HG03135 (cell line): ENCODE results near the gene RPL41.
"Not testable (repeated sequence)": the region's sequence is repeated elsewhere in the genome, so short reads cannot be mapped to it uniquely, and the experiment has no call there.

Experiments
- ATAC-seq: cut with Tn5 transposase; IDR thresholded peaks from one replicate; pipeline ENCODE4 v1.9.1; 2021; ENCODE audit warnings: mild to moderate bottlenecking, moderate library complexity; ENCODE audit not compliant: unreplicated experiment

Gene RPL41

DNA sequence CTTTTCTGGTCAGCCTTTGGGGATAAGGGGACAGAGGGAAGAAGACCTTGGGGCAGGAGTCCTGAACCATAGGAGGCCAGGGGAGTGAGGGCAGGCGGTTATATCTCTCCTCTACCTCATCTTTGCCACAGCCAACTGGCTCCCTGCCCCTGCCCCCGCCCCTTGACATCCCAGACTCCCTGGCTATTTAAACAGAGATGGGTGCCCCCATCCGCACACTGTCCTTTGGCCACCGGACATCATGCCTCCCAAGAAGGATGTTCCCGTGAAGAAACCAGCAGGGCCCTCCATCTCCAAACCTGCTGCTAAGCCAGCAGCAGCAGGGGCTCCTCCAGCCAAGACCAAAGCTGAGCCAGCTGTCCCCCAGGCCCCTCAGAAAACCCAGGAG, 37.2 kb downstream of the RPL41 start:
- ATAC-seq = no peak

DNA sequence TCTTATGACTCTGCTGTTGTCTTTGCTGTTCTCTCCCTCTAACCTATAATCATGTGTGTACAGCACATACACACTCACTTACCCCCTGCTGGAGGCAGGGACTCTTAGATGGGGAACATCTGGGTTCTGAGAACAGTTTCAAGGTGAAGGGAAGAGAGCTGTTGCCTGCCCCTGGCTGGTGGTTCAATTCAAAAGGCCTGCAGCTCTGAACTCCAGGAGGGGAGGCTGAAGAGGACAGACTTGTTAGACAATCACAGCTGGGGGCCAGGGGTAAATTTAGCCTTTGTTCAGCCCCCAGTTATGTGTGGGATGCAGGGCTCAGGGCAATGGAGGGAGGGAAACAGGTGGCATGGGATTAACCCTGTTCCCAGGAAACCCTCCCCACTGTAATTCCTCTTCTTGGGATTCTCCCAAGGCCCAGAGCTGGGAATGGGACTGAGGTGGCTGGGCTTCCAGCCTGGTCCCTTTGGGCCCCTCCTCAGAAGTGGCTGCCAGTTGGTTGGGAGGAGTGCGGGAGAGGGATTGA, 37.9 kb downstream of the RPL41 start:
- ATAC-seq = no peak

DNA sequence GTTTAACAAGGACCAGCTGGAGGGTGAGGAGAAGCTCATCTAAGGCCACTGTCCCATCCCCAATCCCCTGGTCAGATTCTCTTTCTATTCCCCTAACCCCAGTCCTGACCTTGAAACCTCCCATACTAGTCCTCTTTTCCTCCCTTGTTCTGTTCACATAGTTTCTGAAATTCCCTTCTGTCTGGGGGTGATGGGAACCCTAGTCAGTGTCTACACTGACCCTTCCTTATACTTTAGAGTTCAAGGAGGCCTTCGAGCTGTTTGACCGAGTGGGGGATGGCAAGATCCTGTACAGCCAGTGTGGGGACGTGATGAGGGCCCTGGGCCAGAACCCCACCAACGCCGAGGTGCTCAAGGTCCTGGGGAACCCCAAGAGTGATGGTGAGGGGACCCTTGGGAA, 38.4 kb downstream of the RPL41 start:
- ATAC-seq = no peak

DNA sequence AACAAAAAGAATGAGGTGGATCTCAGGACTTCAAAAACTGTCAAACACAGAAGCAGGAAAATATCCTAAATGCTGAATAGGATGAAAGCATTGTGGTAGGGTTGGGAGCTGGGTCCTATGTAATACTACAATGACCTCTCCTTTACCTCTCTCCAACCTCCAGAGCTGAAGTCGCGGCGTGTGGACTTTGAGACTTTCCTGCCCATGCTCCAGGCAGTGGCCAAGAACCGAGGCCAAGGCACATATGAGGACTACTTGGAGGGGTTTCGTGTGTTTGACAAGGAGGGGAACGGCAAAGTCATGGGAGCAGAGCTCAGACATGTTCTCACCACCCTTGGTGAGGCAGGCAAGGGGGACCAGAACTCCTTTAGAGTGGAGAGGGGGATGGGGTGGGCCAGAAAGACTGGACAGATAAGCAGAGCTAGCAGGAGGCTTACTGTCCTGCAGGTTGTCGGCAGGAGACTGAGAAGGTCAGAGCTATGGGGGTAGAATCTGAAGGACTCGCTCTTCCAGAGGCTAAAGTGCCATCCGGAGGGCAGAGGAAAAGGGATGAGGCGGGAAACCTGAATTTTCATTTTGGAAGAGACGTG, 38.9 kb downstream of the RPL41 start:
- no peak for ATAC-seq

DNA sequence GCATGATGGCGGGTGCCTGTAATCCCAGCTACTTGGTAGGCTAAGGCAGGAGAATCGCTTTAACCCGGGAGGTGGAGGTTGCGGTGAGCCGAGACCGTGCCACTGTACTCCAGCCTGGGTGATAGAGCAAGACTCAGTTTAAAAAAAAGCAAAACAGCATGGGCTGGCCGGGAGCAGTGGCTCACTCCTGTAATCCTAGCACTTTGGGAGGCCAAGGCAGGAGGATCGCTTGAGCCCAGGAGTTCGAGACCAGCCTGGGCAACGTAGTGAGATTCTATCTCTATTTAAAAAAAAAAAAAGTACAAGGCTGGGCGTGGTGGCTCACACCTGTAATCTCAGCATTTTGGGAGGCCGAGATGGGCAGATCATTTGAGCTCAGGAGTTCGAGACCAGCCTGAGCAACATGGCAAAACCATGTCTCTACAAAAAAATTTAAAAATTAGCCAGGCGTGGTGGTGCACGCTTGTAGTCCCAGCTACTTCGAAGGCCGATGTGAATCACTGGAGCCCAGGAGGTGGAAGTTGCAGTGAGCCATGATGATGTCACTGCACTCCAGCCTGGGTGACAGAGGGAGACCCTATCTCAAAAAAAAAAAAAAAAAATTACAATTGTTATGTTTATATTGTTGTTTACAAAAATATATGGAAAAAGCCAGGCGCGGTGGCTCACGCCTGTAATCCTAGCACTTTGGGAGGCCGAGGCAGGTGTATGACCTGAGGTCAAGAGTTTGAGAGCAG, 40.2 kb downstream of the RPL41 start:
- not testable (repeated sequence) for ATAC-seq

DNA sequence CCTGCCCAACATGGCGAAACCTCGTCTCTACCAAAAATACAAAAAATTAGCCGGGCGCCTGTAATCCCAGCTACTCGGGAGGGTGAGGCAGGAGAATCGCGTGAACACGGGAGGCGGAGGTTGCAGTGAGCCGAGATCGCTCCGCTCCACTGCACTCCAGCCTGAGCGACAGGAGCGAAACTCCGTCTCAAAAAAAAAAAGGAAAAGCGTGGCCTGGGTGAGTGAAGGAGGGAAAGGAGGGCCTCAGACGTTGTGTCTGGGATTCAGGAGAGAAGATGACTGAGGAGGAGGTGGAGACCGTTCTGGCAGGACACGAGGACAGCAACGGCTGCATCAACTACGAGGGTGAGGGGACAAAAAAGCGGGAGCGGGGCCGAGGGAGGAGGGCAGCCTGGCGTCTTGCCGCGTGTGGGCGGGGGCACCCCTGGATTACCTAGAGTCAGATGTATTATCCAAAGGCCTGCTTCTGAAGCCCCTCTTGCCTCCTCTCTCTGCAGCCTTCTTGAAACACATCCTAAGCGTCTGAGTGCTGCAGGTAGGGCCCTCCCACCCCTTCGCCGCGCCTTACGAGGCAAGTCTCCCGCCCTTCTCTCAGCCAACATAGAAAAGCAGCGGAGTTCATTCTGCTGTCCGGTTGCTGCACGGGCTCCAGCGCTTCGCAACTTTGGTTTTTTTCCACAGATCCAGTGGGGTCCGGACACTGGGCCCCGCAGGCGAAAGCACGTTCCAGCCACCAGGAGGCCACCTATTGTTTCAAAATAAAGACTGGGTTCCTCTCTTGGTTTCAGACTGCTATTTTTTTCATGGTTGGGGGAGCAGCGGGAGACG, 41.0 kb downstream of the RPL41 start:
- ATAC-seq = peak; percentile 27

DNA sequence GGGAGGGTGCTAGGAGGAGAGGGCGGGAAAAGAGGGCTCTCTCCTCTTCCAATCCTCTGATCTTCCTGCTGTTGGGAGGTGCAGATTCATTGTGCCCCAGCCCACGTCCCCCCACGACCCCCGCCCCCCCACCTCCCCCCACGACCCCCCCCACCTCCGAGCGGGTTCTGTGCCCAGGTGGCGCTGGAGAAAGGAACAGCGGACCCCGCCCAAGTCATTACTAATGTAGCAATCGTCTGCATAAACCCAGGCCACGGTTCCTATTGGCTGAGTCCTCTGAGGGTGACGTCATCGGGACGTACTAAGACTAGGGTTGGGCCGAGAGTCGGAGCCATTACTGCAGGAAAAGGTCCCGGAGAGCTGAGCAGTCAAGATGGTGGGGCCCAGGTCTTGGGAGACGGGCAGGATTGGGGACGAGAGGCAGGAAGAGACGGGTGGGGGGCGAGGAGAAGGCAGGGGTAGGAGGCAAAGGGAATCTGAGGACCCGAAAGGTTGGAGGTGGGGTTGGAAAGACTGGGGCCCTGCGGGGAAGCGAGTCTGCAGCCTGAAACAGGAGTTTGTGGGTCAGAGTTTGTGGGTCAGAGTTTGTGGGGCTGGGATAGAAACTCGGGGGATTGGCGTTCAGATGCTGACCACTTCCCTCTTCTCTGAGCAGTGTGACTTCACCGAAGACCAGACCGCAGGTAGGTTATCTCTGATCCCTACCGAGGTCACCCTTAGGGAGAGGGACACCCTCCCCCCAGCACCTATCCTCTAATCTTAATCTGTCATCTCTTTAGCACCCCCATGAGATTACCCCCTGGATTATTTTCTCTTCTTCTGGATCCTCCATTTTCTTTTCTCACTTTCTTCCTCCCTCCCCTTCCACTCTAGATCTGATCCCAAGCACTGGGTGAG, 41.8 kb downstream of the RPL41 start, which contains the start of gene MYL6:
TSS of gene MYL6 (plus strand) at position 331 of the 897 bp plus-strand sequence. CDS start at position 374, 43 bp downstream.
- ATAC-seq = peak; percentile 81

DNA sequence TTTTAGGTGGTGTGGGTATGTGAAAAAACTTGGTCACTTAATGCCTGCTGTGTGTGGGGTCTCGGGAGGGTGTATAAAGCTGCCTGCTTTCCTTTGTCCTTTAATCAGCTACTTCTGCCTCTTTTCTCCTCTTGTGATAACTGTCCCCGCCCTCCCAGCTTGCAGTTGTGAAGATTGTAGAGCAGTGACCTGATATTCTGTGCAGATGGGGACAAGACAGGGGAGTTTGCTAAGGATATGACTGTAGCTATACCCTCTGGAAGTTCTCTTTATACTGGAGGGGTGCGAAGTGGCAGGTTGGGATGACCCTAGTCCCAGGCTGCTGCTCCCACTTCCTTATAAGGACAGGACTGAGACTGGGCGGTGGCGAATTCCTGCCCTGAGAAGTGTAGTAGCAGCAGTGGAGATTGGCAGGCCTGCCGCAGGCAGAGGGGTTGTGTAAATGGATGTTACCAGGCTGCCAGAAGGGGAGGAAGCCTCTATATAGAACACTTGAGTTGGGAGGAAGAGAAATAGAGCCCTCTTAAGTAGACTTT, 42.6 kb downstream of the RPL41 start:
- ATAC-seq = no peak

DNA sequence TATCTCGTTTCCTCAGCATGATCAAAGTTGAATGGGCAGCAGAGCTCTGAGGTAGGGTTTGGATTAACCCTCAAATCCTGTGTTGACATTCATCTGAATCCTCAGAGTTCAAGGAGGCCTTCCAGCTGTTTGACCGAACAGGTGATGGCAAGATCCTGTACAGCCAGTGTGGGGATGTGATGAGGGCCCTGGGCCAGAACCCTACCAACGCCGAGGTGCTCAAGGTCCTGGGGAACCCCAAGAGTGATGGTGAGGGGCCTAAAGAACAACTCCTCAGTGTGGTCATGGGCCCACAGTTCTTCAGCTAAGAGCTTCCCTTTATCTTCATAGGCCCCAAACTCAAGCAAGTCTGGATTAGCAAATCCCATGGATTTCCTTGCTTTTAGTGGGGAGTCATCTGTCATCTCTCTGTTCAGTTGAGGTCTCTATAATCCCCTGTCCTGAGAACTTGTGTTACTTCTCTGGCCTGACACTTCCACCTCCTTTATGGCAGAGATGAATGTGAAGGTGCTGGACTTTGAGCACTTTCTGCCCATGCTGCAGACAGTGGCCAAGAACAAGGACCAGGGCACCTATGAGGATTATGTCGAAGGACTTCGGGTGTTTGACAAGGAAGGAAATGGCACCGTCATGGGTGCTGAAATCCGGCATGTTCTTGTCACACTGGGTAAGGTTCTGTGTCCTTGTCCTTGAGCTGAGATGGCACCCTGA, 43.2 kb downstream of the RPL41 start:
- ATAC-seq = no peak

DNA sequence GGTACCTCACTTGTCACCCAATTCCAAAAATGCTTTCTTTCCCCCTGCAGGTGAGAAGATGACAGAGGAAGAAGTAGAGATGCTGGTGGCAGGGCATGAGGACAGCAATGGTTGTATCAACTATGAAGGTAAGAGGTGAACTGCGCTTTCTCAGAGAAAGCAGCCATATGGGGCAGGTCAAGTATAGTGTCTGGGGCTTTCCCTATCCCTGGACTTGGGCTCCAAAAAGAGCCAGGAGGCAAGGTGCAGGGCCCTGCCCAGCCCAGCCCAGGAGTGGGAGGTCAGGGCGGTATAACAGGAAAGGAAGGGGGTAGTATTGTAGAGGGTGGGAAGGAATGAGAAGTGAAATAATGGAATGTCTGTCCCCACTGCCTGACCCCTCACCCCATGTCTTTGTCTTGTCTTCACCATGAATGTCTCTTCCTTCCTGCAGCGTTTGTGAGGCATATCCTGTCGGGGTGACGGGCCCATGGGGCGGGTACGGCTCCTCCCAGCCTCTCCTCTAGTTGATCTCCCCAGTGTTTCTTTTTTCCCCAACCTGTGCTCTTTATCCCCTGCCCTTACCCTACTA, 43.8 kb downstream of the RPL41 start:
- no peak for ATAC-seq

DNA sequence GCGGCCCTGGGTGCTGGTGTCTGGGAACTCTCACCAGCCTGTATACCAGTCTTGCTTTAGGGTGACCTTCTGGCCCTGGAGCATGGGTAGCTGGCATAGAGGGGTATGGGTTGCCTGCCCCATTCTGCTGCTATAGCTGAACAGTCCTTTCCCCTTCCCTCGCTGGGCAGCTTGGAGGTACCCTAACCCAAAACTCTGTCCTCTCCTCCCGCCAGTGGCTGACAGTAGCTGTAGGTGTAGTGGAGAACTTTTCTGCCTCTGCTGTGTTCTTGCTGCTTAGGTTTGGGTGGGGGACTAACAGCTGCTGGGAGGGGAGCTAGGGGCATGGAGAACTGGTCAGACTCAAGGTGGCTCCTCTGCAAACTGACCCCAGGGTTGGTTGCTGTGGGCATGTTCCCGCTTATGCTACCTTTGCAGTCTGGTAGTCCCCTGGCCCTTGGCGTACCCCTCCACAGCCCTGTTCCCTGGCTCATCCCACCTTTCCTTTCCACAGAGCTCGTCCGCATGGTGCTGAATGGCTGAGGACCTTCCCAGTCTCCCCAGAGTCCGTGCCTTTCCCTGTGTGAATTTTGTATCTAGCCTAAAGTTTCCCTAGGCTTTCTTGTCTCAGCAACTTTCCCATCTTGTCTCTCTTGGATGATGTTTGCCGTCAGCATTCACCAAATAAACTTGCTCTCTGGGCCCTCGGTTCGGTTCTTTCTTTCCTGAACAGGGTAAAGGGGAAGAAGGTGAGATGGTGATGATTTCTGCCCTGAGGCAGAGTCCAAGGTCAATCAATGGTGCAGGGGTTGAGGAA, 44.7 kb downstream of the RPL41 start:
- no peak for ATAC-seq

DNA sequence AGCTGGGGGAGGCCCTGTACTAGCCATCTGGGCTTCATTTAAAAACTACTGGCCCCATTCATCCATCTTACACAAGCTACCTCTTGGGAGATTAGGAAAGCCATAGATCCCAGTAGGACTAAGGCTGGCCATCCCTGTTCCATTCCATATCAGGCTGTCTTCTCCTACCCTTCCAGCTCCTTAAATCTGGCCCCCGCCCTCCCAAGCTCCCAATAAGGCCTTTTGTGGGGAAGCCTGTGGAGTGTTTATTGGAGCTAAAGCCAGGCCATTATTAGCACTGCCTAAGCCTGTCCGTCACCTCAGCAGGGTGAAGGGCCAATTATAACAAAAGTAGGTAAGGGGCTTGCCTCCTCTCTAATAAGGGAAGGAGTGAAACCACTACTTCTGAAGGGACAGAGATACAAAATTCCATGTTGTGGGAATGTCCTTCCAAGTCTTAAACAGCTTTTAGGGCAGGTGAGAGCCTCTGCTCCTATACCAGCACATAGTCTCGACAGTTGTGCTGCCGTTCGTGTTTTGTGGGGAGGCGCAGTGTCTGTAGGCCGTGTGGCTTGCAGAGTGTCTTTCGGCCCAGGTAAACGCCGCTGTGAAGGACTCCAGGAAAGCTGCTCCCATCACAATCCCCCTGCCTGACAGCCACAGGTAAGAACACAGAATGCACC, 45.4 kb downstream of the RPL41 start:
- ATAC-seq = no peak

DNA sequence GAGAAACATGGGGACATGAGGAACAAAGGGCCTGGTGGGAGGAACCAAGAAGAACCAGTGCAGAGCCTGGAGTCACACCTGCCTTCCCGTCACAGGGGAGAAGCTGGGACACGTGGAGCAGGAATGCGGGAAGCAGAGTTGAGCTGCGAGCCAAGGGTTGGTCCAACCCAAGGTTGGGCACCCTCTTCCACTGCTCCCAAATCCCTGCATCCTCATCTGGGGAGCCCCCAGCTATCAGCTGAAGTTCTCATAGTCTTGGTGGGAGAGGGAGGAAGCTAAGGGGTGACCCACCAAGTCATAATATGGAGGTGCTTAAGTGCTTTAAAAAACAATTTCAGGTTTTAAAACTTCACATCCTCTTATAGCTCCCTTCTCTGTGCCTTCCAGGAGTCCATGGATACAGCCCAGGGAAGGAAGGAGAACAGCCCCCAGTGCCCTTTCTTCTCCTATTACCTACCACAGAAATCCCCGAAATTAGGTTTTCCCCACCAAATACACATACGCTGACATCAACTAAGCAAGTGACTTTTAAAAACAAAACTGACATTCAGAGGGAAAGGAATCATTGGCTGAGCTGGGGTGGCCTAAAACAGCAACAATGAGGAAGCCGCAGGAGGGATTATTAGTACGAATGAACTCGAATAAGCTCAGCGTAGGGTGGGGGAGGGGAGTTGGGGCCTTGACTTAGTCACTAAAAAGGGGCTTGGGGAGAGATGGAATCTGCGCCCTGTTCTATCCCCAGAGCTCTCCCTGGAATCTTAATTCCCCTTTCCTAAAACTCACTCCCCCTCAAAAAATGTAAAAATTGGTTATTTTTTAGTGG, 46.2 kb downstream of the RPL41 start:
- ATAC-seq = no peak

DNA sequence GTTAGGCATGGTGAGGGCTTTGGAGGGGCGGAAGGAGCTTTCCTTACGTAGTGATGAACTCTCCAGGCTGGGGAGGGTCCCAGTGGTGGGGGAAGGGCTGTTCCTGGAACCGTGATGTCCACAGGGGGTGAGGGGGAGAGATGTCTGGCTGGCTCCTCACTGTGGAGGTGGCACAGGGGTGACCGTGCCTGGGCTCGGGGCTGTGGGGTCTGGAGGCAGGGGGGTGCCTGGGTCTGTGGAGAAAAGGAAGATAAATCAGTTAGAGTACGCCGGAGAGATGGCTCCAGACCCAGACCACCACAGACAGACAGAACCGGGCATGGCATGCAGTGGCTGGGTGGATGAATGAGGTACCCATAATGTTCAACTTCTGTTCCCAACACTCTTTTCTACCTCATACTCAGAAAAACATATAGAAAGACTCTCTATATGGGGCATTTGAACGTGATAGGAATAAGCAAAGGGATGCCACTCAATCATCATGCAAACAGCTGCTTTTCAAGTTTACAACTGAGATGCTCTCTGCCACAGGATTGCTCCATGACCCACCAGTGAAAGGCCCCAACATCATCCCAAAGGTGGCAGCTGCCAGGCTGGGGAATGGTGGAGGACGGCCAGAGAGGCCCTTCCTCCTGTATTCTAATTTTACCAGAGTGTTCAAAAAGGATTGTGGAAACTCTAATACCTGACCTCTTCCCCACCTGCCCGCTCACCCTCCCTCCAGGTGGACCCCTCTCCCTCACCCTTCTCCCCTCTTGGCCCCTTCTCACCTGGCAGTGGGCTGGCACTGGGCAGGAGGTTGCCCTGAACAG, 47.3 kb downstream of the RPL41 start:
- ATAC-seq = no peak

DNA sequence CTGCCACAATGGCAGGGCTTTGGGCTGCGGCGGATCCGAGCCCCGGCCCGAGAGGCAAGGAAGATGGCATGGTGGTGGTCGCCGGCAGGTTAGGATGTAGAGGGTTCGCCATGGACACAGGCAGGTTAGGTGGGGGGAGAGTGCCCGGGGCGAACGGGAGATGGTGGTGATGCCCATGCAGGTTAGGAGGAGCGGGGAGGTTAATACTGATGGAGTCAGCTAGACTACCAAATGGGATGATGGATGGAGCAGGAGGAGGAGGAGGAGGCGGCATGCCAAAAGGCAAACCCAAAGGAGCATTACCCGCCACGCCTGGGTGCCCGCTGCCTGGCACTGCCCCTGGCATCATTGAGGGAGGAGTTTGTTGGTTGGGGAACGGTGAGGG, 47.9 kb downstream of the RPL41 start:
- ATAC-seq = no peak

DNA sequence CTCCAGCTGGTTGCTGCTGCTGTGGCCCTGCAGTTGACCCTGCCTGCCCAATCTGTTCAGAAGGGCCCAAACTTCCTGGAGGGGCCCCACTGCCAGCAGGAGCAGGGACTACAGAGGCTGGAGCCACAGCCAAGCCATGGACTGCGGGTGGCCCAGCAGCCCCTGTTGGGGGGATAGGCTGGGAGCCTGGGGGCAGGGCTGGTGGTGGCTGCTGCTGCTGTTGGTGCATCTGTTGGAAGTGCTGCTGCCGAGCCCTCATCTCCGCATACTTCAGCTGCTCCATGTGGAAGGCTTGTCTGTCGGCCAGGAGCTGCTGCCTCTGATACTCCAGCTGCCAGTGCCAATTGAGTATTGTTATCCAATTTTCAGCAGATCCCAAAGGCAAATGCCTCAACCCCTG, 48.9 kb downstream of the RPL41 start:
- no peak for ATAC-seq
